HEK293T (cell line): ENCODE data around the gene MAFB.

Source experiments
- CTCF ChIA-PET: fragments of 350-600 bp; formaldehyde crosslinking; extraction: SDS; loops from one replicate; lab custom pipeline; 2021; ENCODE audit warnings: antibody characterized with exemption, inconsistent platforms; lab: Yijun Ruan, JAX
- POLR2A ChIA-PET: fragments of 350-600 bp; formaldehyde crosslinking; extraction: SDS; loops from one replicate; lab custom pipeline; 2020; ENCODE audit warnings: antibody characterized with exemption, inconsistent platforms; lab: Yijun Ruan, JAX
- DNase-seq: peaks from one replicate; pipeline ENCODE4 v3.0.0; 2012; ENCODE audit warnings: mixed read lengths; ENCODE audit errors: extremely low spot score
- ARNT ChIP-seq: fragments of 450-650 bp; IDR thresholded peaks from 2 replicates; pipeline ENCODE4 v1.6.1; 2017; ENCODE audit warnings: mild to moderate bottlenecking
- BHLHE40 ChIP-seq: fragments of 450-650 bp; IDR thresholded peaks from 2 replicates; pipeline ENCODE4 v1.6.1; 2016; ENCODE audit warnings: mild to moderate bottlenecking, moderate library complexity, borderline replicate concordance
- CTBP1 ChIP-seq: fragments of 450-650 bp; IDR thresholded peaks from 2 replicates; pipeline ENCODE4 v1.6.1; 2016; ENCODE audit warnings: borderline replicate concordance
- ELF4 ChIP-seq: fragments of 450-650 bp; IDR thresholded peaks from 2 replicates; pipeline ENCODE4 v1.6.1; 2017; ENCODE audit warnings: antibody characterized with exemption
- FOXA1 ChIP-seq: fragments of 450-650 bp; IDR thresholded peaks from 2 replicates; pipeline ENCODE4 v1.6.1; 2016; ENCODE audit warnings: mild to moderate bottlenecking
- FOXK2 ChIP-seq: fragments of 450-650 bp; IDR thresholded peaks from 2 replicates; pipeline ENCODE4 v1.6.1; 2016; ENCODE audit warnings: mild to moderate bottlenecking
- FOXM1 ChIP-seq: fragments of 450-650 bp; IDR thresholded peaks from 2 replicates; pipeline ENCODE4 v1.6.1; 2017; ENCODE audit warnings: mild to moderate bottlenecking, borderline replicate concordance
- HDGF ChIP-seq: fragments of 450-650 bp; IDR thresholded peaks from 2 replicates; pipeline ENCODE4 v1.6.1; 2017; ENCODE audit warnings: antibody characterized with exemption, borderline replicate concordance
- L3MBTL2 ChIP-seq: fragments of 450-650 bp; conservative IDR thresholded peaks from 2 replicates; pipeline ENCODE4 v1.6.1; 2016; ENCODE audit warnings: mild to moderate bottlenecking
- LEF1 ChIP-seq: fragments of 450-650 bp; IDR thresholded peaks from 2 replicates; pipeline ENCODE4 v1.6.1; 2017; ENCODE audit warnings: mild to moderate bottlenecking, borderline replicate concordance
- NFRKB ChIP-seq: fragments of 450-650 bp; IDR thresholded peaks from 2 replicates; pipeline ENCODE4 v1.6.1; 2016; ENCODE audit warnings: mild to moderate bottlenecking, moderate library complexity
- SP1 ChIP-seq: fragments of 450-650 bp; IDR thresholded peaks from 2 replicates; pipeline ENCODE4 v1.6.1; 2017
- SUZ12 ChIP-seq: fragments of 450-650 bp; IDR thresholded peaks from 2 replicates; pipeline ENCODE4 v1.6.1; 2016; ENCODE audit warnings: mild to moderate bottlenecking
- TARDBP ChIP-seq: fragments of 450-650 bp; IDR thresholded peaks from 2 replicates; pipeline ENCODE4 v1.6.1; 2016
- ZNF384 ChIP-seq: fragments of 450-650 bp; IDR thresholded peaks from 2 replicates; pipeline ENCODE4 v1.6.1; 2016
- TF ChIP-seq, protein P1 (sequence below): fragments of 450-650 bp; IDR thresholded peaks from 2 replicates; pipeline ENCODE4 v1.6.1; 2016

MAFB gene

DNA sequence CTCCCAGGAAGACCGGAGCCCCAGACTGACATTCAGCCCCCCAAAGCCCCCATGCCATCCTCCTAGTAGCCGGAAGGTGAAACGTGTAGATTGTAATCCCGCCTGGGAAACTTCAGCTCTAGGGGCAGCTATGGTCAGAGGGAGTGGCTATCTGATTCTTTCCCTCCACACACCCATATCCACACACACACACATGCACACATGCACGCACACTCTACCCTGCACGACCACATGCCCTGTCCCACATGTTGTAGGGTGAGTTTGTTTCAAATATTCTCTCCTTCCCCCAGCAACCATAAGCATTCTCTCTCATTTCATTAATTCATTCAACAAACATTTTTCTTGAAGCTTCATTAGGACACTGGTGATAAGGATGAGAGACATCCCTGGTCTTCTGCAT is 42.2 kb downstream of the MAFB start:
- no peak for DNase-seq
- ChIA-PET CTCF (no interaction called here), POLR2A (no interaction called here)
- TF ChIP-seq LEF1: no peak
- TF ChIP-seq SUZ12: no peak

DNA sequence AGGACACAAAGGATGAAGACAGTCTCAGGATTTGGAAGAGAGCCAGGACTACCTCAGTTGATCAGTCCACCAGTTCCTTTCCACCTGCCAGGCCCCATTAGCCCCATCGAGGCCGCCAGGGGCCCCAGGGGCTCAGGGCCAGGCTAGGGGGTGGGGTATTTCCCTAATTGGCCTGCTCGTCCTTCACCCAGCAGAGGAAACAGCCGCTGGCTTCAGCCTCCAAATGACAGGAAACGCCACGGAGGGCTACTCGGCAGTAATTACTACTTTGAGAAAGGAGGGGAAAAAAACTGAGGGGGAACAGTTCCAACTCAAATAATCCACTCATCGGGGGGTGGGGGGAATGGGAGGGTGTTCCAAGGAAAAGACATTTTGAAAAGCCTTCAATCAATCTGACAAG is 42.7 kb downstream of the MAFB start:
- POLR2A ChIA-PET: no interaction called here
- no peak for DNase-seq
- CTCF ChIA-PET: no interaction called here
- no peak for TF ChIP-seq FOXA1
- TF ChIP-seq ARNT: no peak
- no peak for TF ChIP-seq NFRKB
- no peak for TF ChIP-seq FOXM1
- TF ChIP-seq FOXK2: no peak
- TF ChIP-seq ELF4: no peak
- TF ChIP-seq LEF1: no peak
- TF ChIP-seq SP1: no peak
- no peak for TF ChIP-seq TARDBP

DNA sequence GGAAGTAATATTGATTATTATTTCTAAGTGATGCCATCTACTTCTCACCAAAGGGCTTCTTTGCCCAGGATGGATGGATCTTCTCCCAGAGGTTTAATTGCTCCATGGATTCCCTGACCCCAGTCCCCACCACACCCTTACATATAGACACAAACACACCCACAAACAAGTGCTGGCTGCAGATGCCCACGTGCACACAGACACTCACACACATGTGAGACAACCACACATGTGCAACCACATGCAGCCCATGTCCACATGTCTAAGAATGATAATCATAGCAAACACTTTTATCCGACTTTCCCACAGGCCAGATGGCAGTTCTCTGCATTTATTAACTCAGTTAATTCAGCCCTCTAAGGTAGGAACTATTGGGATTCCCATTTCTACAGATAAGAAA is 44.2 kb downstream of the MAFB start:
- CTCF ChIA-PET: no interaction called here
- DNase-seq: no peak
- POLR2A ChIA-PET: no interaction called here
- TF ChIP-seq FOXK2: no peak
- TF ChIP-seq CTBP1: no peak
- TF ChIP-seq L3MBTL2: no peak
- no peak for TF ChIP-seq BHLHE40
- TF ChIP-seq SP1: no peak
- no peak for TF ChIP-seq NFRKB
- no peak for TF ChIP-seq LEF1
- TF ChIP-seq, protein P1, sequence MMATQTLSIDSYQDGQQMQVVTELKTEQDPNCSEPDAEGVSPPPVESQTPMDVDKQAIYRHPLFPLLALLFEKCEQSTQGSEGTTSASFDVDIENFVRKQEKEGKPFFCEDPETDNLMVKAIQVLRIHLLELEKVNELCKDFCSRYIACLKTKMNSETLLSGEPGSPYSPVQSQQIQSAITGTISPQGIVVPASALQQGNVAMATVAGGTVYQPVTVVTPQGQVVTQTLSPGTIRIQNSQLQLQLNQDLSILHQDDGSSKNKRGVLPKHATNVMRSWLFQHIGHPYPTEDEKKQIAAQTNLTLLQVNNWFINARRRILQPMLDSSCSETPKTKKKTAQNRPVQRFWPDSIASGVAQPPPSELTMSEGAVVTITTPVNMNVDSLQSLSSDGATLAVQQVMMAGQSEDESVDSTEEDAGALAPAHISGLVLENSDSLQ: no peak
- TF ChIP-seq ARNT: no peak
- TF ChIP-seq FOXA1: no peak
- no peak for TF ChIP-seq ZNF384
- TF ChIP-seq TARDBP: no peak

DNA sequence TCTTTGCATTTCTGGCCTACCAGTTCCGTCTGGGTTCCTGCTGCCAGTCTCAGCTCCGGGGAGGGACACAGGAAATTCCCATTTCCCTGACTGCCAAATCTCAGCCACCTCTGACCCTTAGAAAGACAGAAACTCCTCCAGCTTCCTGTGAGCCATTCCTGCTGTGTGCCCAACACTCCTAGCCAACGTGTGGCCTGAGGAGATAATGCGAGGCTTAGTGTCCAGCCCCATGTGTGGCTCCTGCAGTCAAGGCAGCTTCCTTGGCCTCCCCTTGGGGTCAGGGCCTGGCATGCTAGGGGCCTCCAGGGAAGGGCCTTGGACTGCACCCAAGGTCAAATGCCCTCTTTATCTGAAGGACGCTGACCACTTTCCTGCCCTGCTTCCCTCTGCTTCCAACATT is 45.1 kb downstream of the MAFB start:
- POLR2A ChIA-PET: no interaction called here
- TF ChIP-seq NFRKB (no peak), FOXM1 (no peak), ZNF384 (no peak), SUZ12 (no peak), ARNT (no peak), HDGF (no peak), CTBP1 (no peak), FOXA1 (no peak), L3MBTL2 (no peak), LEF1 (no peak), FOXK2 (no peak)
- no peak for DNase-seq
- CTCF ChIA-PET: no interaction called here

DNA sequence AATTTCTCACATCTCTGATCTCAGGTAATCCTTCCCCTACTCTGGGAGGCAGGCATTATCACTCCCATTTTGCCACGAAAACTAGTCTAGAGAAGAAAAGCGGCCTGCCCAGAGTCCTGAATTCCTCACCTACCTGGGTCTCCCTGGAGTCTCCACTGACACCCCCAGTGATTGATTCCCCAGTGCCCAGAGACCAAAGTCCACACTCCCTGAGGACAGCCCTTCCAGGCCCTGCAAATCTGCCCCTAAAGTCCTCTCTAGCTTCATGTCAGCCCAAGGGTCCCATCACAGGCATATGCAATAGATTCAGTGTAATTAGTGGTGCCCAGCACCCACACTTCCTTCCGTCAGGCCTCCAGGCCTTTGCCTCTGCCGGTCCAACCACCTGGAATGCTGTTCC is 47.2 kb downstream of the MAFB start:
- no peak for TF ChIP-seq SP1
- ChIA-PET CTCF (no interaction called here), POLR2A (no interaction called here)
- DNase-seq: no peak

DNA sequence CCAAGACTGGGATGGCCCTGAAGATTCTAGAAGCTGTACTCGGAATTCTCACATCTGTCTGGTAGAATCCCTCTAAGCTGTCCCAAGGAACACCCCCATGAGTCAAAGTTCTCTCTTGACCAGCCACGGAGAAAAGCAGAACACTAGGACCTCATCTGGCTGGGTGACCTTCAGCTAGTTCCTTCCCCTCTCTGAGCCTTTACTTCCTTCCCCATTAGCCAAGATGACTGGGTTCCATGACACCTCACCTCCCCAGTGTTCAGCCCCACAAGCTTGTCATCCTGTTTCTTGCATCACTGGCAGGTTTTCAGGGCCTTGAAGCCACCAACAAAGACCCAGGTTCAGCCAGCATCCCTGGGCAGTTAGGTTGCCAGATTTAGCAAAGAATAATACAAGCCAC is 47.8 kb downstream of the MAFB start:
- DNase-seq: no peak
- CTCF ChIA-PET: interaction anchor here (0.6 kb wide), 1 partner anchor 1454 kb away, joined by 4 read pairs; no protein-coding TSS in a partner anchor
- POLR2A ChIA-PET: no interaction called here
- TF ChIP-seq CTBP1 (no peak), FOXA1 (no peak), HDGF (no peak), SUZ12 (no peak), ZNF384 (no peak), TARDBP (no peak), SP1 (no peak), FOXM1 (no peak), L3MBTL2 (no peak), ARNT (no peak), NFRKB (no peak), ELF4 (no peak), LEF1 (no peak), BHLHE40 (no peak), FOXK2 (no peak)
- TF ChIP-seq, protein P1: no peak

DNA sequence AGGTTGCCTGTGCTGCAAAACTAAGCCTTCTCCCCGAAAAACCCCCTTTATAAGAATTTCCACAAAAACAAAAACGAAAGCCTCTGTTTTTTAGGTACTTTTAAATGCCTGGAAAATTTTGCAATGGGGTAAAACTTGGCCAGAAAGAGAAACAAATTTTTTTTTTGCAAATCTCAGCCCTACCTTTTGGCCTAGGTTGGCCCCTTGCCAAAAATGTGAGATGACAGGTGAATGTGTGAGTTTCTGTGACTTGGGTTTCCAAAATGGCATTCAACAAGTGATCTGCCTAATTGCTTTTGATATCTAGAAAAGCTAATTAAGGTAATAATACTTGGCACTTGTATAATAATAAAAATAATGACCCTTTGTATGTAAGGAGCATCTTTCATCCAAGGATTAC is 48.4 kb downstream of the MAFB start:
- CTCF ChIA-PET: interaction anchor here (0.6 kb wide), 1 partner anchor 1453 kb away, joined by 4 read pairs; no protein-coding TSS in a partner anchor
- no peak for DNase-seq
- POLR2A ChIA-PET: no interaction called here
- TF ChIP-seq FOXK2: no peak
- no peak for TF ChIP-seq CTBP1
- TF ChIP-seq, protein P1: no peak
- no peak for TF ChIP-seq LEF1
- no peak for TF ChIP-seq TARDBP
- no peak for TF ChIP-seq SP1
- TF ChIP-seq ARNT: no peak
- TF ChIP-seq NFRKB: no peak
- no peak for TF ChIP-seq ZNF384
- no peak for TF ChIP-seq SUZ12
- TF ChIP-seq FOXM1: no peak
- TF ChIP-seq FOXA1: no peak
- TF ChIP-seq BHLHE40: no peak
- TF ChIP-seq HDGF: no peak
- TF ChIP-seq ELF4: no peak
